Motor neuron (in vitro differentiated cells): Measurements from ENCODE around the gene KIAA0825. TPM values are rescaled to one million over a fixed set of nuclear protein-coding genes. Genes with fewer than 3 reads are reported as not detected.

Experiments
- ATAC-seq, 8 experiments: fragments of 200-7000 bp; cut with Tn5 transposase; replicated peaks in 6 of 8; 2 replicates each; pipeline ENCODE4 v1.8.0; 2021; ENCODE audit warnings: mild to moderate bottlenecking in 8 of 8, moderate library complexity in 8 of 8
- H3K27ac ChIP-seq, 2 donors: fragments of 250-450 bp; sonication (Bioruptor Pico); 2 replicates each; pipeline ENCODE4 v1.9.0; 2021; ENCODE audit warnings: antibody characterized with exemption in 2 of 2, mild to moderate bottlenecking in 2 of 2, moderate library complexity in 1 of 2
- H3K4me1 ChIP-seq, 2 donors: fragments of 250-450 bp; sonication (Bioruptor Pico); replicated peaks in 1 of 2; 2 replicates each; pipeline ENCODE4 v1.6.1; 2021; ENCODE audit warnings: antibody characterized with exemption in 2 of 2, mild to moderate bottlenecking in 2 of 2, moderate library complexity in 1 of 2
- H3K4me3 ChIP-seq, 5 donors: fragments of 250-450 bp; sonication (Bioruptor Pico); 2 replicates each; pipeline ENCODE4 v1.9.0; 2021; ENCODE audit warnings: antibody characterized with exemption in 5 of 5, mild to moderate bottlenecking in 5 of 5, moderate library complexity in 4 of 5
- WGBS, 10 experiments: fragments of 450-650 bp; shearing (Covaris generic); methylation state at CpG; one replicate each; pipeline ENCODE4 v1.0.0; 2022; 5-methylcytosine and 5-hydroxymethylcytosine counted together
- in situ Hi-C, 9 experiments: fragments of 400-800 bp; cut with MboI; loops; one replicate each; pipeline ENCODE4 v1.15.0; 2021; ENCODE audit warnings: low sequenced_read_pairs in 9 of 9, low pct_unique_long_range_greater_than_20kb in 2 of 9; ENCODE audit not compliant: unreplicated experiment in 9 of 9
- total RNA-seq, 8 experiments: library from RNA; unstranded; fragments of 300-600 nt; gene quantifications; 2 replicates each; pipeline versions ENCODE4 v1.2.3 to v1.2.4, GENCODE V29; 2022

The KIAA0825 gene
- total RNA-seq, 8 experiments from 2014 or later, result 2.0 to 9.3 (median 3.2) TPM

DNA sequence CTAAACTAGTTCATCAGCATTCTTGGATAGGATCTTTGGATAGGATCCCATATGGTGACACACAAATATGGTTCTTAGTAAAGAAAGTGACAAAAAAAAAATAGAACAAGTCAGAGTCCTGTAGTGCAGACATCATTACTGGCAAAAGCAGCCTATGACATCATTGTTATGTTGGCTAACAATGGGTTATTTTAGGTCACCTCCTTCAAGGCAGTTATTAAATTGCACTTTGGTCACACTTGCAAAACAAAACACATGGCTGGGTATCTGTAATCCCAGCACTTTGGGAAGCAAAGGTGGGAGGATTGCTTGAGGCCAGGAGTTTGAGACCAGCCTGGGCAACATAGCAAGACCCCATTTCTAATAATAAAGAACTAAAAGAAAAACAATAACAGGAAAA, 185.9 kb downstream of the KIAA0825 start:
- Histone ChIP-seq H3K27ac (no peak overlapping the region), H3K4me3 (no peak overlapping the region), H3K4me1 (no peaks in the 10 kb centered on the region)
- in situ Hi-C loops, result no loop called here
- ATAC-seq, result no peak

DNA sequence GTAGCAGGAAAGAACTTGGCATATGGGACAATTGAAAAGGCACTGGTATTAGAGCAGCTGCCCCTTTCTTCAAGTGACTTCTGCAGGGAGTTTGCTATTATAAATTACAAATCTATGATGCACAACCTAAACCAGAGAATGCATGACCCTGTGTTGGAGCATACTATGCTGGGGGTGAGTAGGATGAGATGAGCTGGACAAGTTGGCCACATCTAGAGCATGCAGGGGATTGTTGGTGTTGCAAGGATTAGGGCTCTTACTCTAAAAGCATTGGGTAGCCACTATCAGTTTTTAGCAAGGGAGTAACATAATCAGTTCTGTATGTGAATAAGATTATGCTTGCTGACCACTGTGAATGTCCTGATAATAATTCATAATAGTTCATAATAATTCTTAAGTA, 186.7 kb downstream of the KIAA0825 start:
- in situ Hi-C loops, result no loop called here
- H3K4me3 ChIP-seq, result no peak overlapping the region

DNA sequence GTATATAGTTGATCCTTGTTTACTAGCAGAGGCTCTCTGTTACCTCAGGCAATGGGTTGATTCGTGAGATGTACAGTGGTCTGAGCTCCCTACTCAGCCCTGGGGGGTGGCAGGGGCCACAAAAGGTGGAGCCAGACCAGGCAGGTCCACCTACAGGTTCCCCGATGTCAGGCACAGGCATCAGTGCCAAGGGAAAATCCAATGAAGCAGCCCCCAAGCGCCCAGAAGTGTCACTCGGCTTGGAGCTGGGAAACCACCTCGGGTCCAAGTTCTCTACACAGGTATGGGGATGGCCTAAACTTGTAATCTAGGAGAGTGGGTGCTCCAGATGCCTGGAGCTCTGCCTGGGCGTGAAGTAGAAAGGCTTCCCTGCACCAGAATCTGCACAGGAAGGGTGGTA, 188.8 kb downstream of the KIAA0825 start:
- ATAC-seq, result no peak
- H3K4me1 ChIP-seq, result no peaks in the 10 kb centered on the region
- in situ Hi-C loops, result no loop called here
- WGBS, 10 experiments, result 33 to 100% (median 80%) methylated on average over 1 to 3 of the region's 6 CpGs; no CpG with 5 or more reads in 5 of the 10 experiments
- no peak overlapping the region for H3K4me3 ChIP-seq
- no peak overlapping the region for H3K27ac ChIP-seq

More for the DNA sequence above, 186.7 kb downstream of the KIAA0825 start:
- H3K4me1 ChIP-seq, result no peaks in the 10 kb centered on the region
- ATAC-seq, result no peak
- H3K27ac ChIP-seq, result no peak overlapping the region

DNA sequence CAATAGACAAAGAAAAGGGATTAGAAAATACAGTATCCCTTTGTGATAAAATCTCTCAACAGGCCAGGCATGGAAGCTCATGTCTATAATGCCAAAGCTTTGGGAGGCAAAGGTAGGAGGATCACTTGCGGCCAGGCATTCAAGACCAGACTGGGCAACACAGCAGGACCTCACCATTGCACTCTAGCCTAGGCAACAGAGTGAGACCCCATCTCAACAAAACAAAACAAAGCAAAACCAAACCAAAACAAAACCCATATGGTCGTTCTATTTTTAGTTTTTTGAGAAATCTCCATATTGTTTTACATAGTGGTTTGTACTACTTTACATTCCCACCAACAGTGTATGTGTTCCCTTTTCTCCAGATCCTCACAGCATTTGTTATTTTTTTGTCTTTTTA, 193.0 kb downstream of the KIAA0825 start:
- ATAC-seq, result no peak
- Histone ChIP-seq H3K4me1 (no peaks in the 10 kb centered on the region), H3K27ac (no peak overlapping the region), H3K4me3 (no peak overlapping the region)
- in situ Hi-C loops, result no loop called here
- 0 to 100% (median 57%) methylated on average over 1 to 2 of the region's 2 CpGs; no CpG with 5 or more reads in 2 of the 10 experiments for WGBS, 10 experiments

DNA sequence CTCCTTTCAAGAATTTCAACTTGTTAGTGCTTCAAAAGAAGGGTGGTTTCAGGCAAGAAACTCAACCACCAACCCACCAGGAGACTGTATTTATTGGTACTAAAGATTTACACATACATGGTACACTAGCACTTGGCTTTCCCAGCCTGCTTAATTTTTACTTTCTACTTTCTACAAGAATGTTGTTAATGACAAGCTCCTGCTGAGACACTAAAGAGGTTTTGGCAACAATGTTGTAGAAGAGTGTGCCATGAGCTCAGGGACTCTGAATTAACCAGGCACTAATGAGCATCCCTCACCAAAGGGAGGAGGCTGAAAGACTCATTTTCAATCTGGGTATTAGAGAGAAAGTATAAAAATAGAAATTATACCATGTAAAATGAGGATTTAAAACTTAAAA, 195.0 kb downstream of the KIAA0825 start:
- in situ Hi-C loops, result no loop called here
- H3K4me3 ChIP-seq, result no peak overlapping the region
- no peak for ATAC-seq
- H3K4me1 ChIP-seq, result no peaks in the 10 kb centered on the region
- H3K27ac ChIP-seq, result no peak overlapping the region

DNA sequence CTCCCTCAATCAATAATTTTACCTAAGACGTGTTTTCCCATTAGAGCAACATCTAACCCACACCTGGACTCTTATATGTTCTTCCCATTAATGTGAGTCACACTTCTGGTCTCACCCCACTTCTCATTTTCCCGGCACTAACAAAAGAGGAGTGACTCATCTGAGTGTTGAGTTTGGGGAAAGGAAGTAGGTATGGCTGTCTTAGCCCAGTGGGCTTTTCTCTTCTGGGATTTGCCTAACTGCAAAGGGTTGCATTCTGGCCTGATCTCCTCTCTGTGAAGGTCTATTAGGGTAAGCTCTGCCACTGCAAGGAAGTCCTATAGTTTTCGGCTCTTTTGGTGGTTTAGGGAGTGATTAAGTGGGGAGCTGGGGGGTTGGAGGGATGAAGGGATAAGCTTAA, 195.6 kb downstream of the KIAA0825 start:
- ATAC-seq, result no peak
- WGBS, 10 experiments, result 0 to 100% (median 67%) methylated on average over 1 to 3 of the region's 3 CpGs; no CpG with 5 or more reads in 2 of the 10 experiments
- H3K27ac ChIP-seq, result no peak overlapping the region
- in situ Hi-C loops, result no loop called here
- H3K4me1 ChIP-seq, result no peaks in the 10 kb centered on the region
- H3K4me3 ChIP-seq, result no peak overlapping the region

DNA sequence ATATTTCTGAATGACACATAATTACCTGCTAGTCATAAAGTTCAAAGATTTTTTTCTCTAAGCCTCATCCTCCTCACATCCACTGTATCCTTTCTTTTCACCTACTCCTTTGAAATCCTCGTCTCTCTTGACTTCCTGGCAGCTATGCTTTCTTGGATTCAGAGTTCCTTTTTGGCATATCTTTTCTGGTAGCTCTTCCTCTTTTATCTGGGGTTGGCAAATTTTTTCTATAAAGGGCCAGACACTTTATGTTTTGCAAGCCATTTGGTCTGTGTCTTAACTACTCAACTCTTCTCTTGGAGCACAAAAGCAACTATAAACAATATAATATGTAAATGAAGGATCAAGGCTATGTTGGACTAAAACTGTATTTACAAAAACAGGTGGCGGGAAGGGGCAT, 197.5 kb downstream of the KIAA0825 start:
- 17 to 100% (median 70%) methylated on average over 1 to 2 of the region's 2 CpGs; no CpG with 5 or more reads in 1 of the 10 experiments for WGBS, 10 experiments
- in situ Hi-C loops, result no loop called here
- ATAC-seq, result no peak

DNA sequence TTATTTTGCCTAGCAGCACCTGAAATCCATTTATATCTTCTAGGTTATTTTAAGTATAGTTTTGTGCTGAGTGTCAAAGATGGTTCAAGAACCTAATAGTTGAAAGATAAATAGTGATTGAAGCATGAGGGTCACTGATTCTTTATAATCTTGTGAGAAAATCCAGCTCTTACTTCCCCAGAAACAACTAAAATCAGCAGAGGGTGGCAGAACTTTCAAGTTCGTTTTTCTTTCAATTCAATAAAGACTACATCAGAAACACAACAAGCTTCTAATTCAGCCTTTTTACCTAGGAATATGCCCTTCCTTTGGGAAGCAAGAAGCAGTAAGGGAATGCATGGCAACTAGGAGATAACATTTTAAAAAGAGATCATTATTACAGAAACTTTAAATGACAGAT, 202.6 kb downstream of the KIAA0825 start:
- ATAC-seq, result no peak
- no peaks in the 10 kb centered on the region for H3K4me1 ChIP-seq
- 0 to 75% (median 40%) methylated on average over 1 of the region's 1 CpG; no CpG with 5 or more reads in 1 of the 10 experiments for WGBS, 10 experiments
- no peak overlapping the region for H3K27ac ChIP-seq
- H3K4me3 ChIP-seq, result no peak overlapping the region
- in situ Hi-C loops, result no loop called here

More for the DNA sequence above, 197.5 kb downstream of the KIAA0825 start:
- no peaks in the 10 kb centered on the region for H3K4me1 ChIP-seq
- no peak overlapping the region for H3K4me3 ChIP-seq
- H3K27ac ChIP-seq, result no peak overlapping the region

DNA sequence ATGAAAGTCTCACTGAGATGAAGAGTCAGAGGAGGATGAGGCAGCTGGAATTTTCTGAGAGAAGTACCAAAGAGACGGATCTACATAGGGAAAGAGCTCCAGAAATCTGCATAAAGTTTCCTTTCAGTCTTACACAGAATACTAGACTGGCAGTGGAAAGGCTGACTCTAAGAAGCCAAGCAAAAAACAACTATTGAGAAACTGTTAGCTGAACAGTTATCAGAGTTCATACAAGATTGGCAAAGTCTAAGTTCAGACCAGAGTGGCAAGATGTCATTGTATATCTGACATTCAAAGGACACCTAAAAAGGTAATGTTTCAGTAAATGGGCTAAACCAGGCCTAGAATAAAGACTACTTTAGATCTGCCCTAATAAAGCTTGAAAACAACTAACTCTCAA, 209.0 kb downstream of the KIAA0825 start:
- in situ Hi-C loops, result no loop called here
- no peak overlapping the region for H3K4me3 ChIP-seq
- H3K27ac ChIP-seq, result no peak overlapping the region
- ATAC-seq, result no peak
- H3K4me1 ChIP-seq, result no peaks in the 10 kb centered on the region
- WGBS, 10 experiments, result 40 to 100% (median 82%) methylated on average over 1 of the region's 1 CpG; no CpG with 5 or more reads in 3 of the 10 experiments

DNA sequence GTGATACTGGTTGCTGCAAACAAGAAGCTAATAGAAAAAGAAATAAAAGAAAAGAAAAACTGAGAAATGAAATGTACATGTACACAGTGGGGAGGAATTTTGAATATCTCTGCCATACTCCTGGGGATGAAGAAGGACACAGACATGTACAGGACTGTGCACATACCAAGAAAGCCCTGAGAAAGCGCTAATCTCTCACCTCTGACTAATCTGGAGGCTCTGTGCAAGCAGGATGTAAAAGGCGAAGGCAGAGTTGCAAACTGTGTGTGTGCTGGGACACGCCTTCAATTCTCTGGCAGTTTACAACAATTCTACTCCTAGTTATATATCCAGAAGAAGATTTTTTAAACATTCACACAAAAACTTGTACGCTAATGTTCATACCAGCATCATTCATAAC, 211.4 kb downstream of the KIAA0825 start:
- peak in 2 of 8 experiments; percentile 38 for ATAC-seq
- 50 to 100% (median 96%) methylated on average over 1 to 4 of the region's 4 CpGs for WGBS, 10 experiments
- in situ Hi-C loops, result no loop called here
- no peak overlapping the region for H3K4me3 ChIP-seq
- H3K4me1 ChIP-seq, result no peaks in the 10 kb centered on the region
- H3K27ac ChIP-seq, result no peak overlapping the region

DNA sequence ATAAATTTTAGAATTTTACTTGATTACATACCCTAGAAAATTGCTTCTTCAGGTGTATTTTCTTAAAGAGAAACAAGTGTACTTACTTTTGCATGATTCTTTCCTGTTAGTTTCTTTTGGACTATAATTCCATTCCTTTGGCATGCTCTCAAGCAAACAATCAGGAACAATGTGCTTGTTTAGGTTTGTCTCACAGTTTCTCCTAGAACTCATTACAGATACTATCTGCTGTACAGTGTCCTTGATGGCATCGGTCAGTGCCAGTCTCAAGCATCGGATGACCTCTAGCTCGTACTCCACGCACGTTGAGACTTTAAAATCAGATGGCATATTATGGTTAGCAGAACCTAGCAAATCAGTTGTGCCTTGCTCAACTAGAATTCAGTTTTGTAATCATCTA, 214.9 kb downstream of the KIAA0825 start:
- ATAC-seq, result no peak
- Histone ChIP-seq H3K4me1 (no peaks in the 10 kb centered on the region), H3K27ac (no peak overlapping the region), H3K4me3 (no peak overlapping the region)
- in situ Hi-C loops, result no loop called here
- 79 to 100% (median 91%) methylated on average over 3 to 5 of the region's 5 CpGs; no CpG with 5 or more reads in 1 of the 10 experiments for WGBS, 10 experiments

DNA sequence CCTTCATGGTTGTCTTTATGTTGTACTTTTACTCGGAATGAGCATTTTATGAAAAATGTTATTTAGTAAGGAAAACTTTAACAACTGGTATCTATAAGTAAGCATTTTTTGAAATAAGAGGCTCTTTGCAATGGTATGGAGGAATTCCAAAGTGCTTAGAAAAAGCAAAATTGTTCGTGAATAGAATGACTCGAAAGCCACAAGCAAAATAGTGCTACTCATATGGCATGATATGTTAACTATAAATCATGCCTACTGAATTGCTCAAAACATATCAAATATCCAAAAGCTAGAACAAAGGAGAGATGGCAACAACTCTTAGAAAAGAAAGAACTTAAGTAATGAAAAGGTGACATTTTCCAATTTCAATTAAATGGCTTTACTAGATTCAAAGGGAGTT, 216.3 kb downstream of the KIAA0825 start:
- WGBS, 10 experiments, result 52 to 100% (median 92%) methylated on average over 1 to 3 of the region's 3 CpGs

DNA sequence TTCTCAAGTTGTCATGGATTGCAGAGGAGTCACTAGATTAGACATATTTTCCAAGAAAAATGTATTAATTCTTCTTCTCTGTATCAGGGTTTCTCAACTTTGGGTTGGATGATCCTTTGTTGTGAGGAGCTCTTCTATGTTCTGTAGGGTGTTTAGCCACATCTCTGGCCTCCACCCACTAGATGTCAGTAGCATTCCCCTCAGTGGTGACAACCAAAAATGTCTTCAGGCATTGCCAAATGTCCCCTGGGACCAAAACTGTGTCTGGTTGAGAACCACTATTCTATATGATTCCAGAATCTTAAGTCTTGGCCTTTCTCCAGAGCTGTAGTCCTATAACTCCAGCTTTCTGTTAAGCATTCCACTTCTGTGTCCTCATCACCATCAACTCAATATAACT, 220.9 kb downstream of the KIAA0825 start:
- in situ Hi-C loops, result no loop called here
- Histone ChIP-seq H3K4me1 (no peaks in the 10 kb centered on the region), H3K27ac (no peak overlapping the region), H3K4me3 (no peak overlapping the region)
- ATAC-seq, result no peak

More for the DNA sequence above, 216.3 kb downstream of the KIAA0825 start:
- no peak for ATAC-seq
- in situ Hi-C loops, result no loop called here
- no peaks in the 10 kb centered on the region for H3K4me1 ChIP-seq
- H3K4me3 ChIP-seq, result no peak overlapping the region
- no peak overlapping the region for H3K27ac ChIP-seq

DNA sequence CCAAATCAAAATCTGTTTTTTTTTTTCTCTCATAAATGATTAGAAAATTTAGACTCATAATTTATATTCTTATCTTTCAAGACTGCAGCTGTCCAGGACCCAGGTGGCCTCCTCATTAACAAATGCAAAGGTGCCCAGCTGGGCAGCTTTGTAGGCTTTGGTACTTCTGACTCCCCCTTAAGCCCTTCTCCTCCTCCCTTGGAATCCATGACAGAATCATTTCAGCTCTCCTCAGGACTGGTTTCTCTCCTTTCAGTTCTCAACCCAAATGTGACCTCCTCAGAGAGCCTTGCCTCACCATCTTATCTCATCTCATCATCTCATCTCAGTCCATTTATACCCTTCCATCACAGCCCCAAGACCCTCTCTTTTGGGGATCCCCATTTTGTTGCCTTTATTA, 221.7 kb downstream of the KIAA0825 start:
- no peak overlapping the region for H3K27ac ChIP-seq

DNA sequence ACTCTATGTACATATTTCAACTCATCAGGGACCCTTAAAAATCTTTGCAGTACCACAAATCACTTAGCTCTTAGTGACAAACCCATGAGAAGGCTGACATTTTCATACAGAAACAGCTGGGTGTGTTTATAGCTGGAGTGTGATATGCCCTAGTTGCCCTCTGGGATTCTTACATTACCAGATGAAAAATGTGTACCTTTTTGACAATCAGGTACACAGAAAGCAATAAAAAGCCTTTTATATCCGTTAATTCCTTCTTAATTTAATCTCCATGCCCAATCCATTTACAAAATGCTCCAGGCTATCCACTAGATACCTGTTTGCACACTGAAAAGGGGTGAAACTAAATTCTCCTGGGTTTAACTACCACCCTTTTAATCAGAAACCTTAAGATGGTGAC, 222.9 kb downstream of the KIAA0825 start:
- no peaks in the 10 kb centered on the region for H3K4me1 ChIP-seq
- no peak overlapping the region for H3K27ac ChIP-seq
- in situ Hi-C loops, result no loop called here
- no peak for ATAC-seq
- WGBS, 10 experiments, result 0 to 100% (median 71%) methylated on average over 1 of the region's 1 CpG; no CpG with 5 or more reads in 3 of the 10 experiments
- H3K4me3 ChIP-seq, result no peak overlapping the region

More for the DNA sequence above, 221.7 kb downstream of the KIAA0825 start:
- in situ Hi-C loops, result no loop called here
- Histone ChIP-seq H3K4me3 (no peak overlapping the region), H3K4me1 (no peaks in the 10 kb centered on the region)
- ATAC-seq, result no peak
